GM18520 (cell line): ENCODE measurements around the gene TRIM31.

Experiments
- ATAC-seq: cut with Tn5 transposase; IDR thresholded peaks from one replicate; pipeline ENCODE4 v1.9.1; 2021; ENCODE audit not compliant: unreplicated experiment

TRIM31 gene, protein sequence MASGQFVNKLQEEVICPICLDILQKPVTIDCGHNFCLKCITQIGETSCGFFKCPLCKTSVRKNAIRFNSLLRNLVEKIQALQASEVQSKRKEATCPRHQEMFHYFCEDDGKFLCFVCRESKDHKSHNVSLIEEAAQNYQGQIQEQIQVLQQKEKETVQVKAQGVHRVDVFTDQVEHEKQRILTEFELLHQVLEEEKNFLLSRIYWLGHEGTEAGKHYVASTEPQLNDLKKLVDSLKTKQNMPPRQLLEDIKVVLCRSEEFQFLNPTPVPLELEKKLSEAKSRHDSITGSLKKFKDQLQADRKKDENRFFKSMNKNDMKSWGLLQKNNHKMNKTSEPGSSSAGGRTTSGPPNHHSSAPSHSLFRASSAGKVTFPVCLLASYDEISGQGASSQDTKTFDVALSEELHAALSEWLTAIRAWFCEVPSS

DNA sequence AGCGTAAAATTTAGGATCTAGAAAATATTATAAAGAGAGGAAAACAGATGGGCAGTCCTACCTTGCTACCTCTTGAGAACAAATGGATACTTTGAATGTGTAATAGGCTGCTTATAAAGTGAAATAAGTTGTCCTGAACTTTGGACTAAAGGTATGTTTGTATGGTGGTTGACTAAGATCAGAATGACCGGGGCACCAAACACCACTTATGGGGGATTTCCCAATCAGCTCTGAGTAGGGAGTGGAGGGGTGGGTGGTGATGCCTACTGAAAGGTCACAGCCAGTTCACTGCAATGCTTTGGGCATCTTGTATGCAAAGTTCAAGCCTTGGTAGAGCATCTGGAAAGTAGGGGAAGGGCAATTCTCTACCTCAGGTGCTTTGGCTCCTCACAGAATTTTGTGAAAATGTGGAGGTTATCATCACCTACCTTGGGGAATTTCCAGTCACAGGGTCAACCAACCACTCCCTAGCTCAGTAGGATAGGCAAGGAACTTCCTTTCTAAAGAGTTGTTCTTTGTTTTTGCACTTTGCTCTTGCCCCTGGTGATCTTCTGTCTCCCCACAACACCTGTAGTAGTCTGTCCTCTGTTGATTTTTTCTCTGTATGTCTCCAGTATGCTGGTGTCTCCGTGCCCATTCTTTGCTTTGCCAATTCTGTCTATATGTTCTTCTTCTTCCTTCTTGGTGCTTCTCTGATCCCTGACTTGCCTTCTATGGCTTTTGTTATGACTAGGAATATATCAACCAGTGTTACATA is at the start of gene TRIM31:
Gene TRIM31 (minus strand): TSS at position 88 of the 757 bp plus-strand sequence. CDS start 285 bp downstream, outside the sequence.
- ATAC-seq = peak; percentile 87

DNA sequence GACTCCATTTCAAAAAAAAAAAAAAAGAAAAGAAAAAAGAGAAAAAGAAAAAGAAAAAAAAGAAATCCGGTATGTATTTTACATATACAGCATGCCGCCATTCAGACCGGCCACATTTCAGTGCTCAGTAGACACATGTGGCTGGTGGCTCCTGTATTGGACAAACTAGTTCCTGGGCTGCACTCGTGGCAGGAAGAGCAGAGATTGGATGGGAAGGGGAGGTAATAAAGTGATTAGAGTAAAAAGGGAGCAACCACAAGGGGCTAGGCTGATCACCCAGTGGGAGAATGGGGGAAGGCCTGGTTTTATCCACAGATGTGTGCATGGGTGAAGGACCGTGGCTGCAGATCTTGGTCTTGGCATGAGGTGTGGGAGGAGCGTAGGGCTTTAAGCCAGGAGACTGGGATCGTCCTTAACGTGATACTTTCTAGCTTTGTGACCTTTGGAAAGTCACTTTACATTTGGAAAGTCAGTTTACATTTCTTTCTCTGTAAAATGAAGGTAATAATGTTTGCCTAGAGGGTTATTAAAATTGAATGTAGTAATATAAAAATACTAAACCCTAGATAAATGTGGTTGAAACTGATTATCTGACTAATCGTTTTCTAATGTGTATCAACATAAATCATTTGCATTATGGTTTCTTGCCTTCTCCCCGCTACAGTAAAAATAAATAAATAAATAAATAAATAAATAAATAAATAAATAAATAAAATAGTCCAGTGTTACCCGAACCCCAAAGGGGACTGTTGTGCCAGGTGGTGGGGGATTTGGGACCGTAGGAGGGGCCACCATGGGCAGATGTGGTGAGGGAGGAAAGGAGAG is 49.6 kb upstream of the TRIM31 start:
- ATAC-seq = no peak

DNA sequence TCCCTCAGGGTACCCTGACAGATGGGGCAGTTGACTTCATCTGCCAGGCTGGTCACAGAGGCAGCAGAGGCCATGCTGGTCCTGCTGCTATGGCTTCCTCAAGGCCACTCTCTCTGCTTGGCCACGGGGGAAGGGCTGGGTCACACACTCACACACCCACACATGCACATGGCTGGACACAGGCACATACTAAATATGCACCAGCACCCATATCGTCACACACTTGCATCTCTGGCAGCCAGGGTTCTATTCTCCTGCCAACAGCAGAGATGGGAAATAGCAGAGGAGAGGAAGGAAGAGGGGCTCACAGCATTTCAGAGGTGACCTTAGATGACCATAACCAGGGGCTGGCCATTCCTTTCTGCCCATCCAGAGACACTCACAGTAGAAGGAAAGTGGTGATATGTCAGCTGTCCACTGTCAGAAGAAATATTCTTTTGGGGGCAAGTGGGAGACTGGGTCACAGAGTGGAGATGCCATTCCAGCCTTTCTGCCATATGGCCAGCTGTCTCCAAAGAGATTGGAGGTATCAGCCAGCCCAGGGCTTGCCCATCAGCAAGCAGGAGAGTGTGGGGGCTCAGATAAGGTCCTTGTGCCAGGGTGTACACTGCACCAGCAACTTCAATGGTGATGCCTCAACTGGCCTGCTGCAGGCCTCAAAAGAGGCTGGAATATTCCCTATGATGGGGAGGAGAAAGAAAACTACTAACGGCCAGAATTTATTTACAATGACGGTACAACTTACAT is 48.1 kb upstream of the TRIM31 start, which contains the start of gene TRIM10:
Gene TRIM10 (minus strand): TSS at position 427 of the 747 bp plus-strand sequence. CDS start 353 bp downstream, at position 74.
- no peak for ATAC-seq

DNA sequence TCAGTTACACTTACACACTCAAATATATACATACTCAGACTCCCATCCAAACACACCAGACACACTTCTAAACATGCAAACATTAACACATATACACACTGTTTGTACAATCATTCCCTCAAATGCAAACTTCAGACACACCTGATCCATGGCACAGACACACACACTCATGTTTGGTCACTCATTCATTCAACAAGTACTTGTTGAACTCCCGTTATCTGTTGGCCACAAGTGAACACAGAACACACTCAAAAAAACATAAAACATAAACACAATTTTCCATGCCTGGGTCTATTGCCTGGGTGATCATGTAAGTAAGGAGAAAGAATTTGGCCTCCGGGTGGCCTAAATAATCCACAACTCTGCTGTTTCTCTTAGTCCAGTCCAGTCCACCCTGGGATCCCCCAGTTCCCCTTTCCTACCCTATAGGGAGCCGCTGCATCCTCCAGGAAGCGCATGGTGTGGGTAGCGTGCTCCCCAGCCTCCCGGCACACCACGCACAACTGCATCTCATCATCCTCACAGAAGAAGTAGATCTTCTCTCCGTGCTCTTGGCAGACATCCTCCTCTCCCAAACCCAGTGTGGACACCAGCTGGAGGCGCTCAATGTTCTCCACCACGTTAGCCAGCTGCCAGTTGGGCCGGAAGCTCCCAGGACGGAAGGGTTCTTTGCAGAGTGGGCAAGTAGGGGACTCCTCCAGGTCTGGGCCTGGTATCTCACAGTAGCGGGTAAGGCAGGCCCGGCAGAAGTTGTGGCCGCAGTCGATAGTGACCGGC is 47.3 kb upstream of the TRIM31 start:
- ATAC-seq = no peak

DNA sequence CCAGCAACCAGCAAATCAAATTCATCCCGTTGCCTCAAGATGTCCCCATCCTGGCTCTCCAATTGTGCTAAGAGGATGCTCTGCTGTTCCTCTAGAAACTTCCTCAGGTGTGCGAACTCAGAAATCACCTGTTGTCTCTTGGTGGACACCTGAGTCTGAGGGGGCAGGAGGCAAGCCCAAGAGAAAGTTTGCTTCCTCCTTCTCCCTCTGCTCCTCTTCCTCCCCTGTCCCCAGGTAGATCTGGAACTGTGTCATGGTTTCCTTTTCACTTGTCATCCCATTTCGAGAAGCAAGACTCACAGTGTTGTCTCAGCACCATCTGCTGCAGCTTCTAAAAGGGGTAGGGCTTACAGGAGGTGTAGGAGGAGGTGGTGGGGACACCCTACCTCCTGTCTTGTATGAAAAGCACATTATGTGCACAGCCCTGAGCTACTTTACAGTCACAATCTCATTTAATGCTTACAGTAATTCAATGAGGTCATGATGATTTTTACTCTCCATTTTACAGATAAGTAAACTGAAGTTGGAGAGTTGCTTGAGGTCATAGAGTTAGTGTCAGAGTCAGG is 45.7 kb upstream of the TRIM31 start:
- no peak for ATAC-seq

DNA sequence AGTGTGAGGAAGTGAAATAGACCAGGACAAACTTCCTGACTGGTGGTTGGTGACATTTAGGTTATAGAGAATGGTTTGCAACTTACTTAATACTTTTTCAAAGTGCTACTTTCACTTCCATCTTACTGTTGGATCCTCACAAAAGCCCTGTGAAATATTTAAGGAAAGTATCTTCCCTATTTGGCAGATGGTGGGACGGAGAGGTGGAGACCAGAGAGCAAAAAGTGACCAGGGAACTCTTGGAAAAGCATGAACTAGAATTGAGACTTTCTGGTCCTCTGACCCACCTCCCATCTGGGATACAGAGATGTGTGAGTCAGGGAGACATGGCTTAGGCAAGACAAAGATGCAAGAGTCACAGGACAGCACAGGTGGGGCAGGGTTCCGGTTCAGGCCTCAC is 45.1 kb upstream of the TRIM31 start:
- ATAC-seq = no peak

DNA sequence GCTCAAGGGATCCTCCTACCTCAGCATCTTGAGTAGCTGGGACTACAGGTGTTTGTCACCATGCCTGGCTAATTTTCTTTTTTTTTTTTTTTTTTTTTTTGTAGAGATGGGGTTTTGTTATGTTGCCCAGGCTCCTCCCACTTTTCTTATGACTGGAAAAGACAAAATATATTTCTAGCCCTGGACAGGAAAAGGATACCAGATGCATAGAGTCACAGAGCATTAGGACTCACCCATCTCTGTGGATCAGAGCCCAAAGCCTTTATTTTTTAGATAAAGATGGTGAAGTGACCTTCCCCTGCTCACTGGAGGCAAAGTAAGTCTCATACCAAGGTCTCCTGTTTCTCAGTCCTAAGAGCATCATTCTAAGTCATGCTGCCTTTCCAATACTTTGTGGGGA is 44.7 kb upstream of the TRIM31 start:
- ATAC-seq = no peak

DNA sequence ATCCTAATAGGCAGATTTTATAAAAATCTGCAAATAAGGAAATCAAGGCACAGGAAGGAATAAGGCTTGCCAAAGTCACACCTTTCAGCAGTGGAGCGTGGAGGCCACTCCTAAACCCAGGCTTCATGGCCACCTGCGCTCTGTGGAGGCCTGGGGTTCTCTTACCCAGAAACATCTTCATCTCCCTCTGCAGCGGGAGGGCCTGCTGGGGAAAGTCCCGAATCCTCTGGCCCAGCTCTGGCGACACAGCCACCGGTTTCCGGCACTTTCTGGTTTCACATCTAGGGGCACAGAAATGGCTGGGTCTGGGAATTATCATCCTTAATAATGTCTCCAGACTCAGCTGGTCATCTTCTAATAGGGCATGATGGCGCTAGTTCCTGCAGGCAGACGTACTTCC is 43.9 kb upstream of the TRIM31 start:
- ATAC-seq = no peak

DNA sequence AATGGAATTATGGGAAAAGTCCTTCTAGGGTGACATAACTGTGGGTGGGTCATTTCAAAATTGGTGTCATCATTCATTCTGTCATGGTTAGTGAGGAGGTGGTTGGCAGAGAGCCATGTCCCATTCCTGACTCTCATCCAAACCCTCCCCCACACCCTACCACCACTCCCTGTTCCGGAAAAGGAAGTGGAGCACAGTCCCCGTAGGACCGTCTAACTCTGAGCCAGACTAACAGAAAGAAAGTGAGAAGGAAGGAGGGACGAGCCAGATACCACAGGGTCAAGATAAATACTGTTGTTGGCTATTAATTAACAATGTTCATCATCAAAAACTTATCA is 43.3 kb upstream of the TRIM31 start:
- no peak for ATAC-seq

DNA sequence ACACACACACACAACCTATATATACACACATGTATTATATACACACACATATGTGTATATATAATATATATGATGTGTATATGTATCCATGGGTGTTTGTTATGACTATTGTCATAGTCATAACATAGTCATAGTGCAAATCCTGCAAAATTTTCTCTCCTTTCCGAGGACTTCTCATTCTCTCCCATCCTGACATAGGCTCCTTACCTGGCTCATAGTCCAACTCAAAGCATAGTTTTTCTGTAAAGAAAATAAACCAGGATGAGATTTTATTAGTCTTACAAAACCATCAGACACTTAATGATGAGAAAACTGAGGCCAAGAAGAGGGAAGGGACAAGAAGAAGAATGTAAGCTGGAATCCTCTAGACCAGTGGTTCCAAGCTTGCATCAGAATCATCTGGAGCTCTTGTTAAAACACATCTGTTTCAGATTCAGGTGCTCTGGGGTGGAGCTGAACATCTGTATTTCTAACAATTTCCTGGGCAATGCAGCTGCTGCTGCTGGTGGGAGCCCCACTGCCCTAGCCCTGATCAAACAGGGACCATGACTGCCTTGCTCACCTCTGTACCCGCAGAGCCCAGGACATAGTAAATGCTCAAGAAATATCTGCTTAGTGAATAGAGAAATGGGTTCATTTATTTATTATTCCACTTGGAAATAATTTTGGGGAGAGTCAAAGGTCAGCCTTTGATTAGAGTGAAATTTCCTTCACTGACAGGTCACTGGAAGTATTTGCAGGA is 42.8 kb upstream of the TRIM31 start:
- no peak for ATAC-seq

DNA sequence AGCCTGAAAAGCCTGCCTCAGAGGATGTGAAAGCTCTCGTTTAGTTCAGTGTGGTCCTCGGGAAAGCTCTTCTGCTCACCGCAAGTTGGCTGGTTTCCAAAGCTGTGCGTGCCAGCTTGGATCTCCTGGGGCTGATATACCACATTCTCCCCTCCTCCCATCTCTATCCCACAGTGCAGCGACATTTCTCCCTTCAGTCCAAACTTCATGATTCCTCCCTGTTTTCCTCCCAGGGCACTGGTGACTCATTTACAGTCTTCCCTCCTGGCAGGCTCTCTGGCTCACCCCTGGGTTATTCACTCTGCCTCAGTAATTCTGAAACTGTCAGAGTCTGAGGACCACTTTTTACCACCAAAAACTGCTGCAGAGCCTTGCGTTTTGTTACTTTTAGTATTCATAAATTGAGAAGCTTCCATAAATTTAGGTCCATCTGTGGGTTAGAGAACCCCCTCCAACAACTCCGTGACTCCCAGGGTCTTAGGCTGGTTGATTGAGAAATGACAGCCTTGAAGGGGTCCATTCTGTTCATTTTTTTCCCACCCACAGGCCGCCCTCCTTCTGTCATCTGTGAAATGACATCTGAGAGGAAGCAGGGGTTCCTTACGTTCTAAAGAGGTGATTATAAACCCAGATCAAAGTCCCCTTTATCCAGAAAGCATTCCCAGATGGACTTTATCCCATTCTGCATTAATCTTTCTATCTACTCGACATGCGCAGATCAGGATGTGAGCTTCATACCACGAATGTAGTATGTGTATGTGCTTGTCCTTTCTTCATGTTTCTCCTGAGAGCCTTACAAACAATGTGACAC is 42.0 kb upstream of the TRIM31 start:
- no peak for ATAC-seq

DNA sequence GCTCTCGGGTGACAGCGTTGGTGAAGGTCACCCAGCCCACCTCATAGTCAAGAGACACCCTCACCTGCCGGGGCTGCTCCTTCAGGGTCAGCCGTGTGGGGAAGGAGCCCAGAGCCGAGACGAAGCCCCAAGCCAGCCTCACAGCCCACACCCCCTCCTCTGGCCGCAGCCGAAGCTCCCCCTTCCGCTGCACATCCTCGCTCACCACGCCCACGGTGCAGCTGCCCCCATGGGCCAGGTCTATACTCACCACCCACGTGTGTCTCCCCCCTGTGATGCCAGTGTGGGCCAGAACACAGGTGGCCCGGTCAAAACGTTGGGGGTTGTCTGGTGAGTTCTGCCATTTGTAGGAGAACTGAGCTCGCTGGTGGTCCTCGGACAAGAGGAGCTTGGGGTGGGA is 41.2 kb upstream of the TRIM31 start:
- ATAC-seq = no peak

DNA sequence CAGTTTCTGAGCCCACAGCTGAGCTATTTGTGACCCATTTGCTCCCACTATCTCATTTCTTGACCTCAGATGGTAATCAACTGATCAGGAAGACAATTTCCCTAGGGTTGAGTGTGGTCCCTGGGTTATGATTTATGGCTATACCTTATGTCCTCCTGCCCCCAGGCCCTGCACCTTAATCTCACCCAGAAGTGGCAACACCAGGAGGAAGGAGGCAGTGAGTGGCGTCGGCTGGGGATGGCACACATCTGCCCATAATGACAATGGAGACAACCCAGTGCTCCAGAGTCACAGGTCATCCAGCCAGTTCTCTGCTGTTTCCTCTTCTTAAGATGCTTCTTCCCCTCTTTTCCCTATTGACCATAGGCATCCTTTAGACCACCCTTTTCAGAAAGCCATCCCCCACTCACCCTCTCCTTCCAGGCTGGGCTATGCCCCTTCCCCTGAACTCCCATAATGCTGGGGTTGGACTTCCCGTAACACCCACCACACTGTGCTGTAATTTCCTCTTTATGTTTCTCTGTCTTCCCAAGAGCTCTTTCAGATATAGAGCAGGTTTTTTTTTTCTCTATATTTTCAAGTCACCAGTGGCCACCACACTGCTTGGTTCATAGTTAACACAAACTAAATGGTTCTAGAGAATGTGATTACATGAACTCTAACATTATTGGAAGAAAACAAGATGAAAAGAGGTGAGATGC is 40.2 kb upstream of the TRIM31 start:
- no peak for ATAC-seq

DNA sequence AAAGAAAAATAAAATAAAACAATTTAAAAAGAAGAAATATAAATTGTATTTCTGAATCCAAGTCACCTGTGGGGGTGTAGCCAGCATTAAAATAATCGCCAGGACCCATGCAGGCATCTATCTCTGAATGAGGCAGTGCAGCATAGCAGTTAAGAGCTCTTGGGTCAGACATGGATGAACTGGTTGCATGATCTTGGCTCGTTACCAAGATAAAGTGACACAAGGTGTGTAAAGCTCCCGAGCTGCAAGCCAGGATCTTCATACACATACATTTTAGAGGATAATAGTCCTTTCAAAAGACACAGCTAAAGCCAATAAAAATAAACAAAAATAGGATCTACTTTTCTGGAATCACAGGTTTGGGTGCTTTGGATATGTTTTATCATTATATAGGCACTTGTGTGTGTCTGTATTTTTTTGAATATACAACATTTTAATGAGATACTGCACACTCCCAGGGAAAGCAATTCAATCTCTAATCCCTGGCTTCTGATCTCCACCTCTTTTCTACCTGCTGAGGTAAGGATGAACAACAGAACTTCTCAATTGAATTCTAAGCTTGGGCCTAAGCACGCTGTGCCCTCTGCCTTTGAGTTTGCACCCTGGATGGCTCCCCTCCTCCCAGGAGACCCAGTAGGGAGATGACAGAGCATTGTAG is 39.3 kb upstream of the TRIM31 start:
- ATAC-seq = no peak

DNA sequence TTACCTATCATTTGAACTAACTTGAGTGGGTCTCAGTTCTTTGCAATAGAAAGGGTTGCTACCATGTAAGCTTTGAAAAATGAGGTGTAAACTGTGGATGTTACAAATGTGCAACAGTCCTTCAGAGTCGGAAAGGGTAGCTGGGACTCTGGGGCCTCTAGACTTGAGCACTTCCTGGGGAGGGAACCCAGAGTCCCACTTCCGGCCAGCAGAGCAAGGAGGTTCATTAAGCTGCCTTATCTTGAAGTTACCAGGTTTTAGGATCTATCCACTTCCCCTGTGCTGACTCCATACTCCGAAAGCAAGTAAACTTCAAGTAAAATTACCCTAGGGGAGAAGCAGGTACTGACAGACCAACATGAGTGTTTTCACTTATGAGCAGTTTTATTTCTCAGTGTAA is 38.7 kb upstream of the TRIM31 start:
- ATAC-seq = no peak

DNA sequence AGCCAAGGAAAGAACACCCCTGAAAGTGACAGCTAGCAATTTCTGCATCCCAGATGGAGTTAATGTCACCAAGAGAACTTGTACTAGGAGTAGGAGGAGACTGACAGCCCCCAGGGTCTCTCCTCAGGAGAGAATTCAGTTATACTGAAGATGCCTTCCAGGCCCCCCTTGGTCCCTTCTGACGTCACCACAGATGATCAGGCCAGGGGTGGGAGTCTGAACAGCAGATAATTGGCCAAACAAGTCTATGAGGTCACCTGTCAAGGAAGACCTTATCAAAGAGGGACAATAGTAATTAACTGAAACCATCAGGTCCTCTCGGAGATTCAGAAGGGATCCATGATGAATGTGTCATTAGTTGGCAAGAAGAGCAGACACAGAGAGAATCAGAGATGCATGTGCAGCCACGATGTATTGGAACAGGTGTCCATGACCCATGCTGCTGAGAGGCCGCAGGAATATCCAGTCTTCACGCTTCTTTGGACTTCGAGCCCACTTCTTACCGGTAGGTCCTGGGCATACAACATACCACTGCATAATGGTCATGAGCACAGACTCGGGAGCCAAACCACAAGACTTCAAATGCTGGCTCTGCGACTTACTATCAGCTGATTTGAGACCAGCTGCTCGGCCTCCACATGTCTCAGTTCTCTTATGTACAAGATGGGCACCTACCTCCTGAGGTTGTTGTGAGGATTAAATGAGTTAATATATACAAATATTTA is 37.9 kb upstream of the TRIM31 start:
- ATAC-seq = no peak
